SK-N-SH treated with all-trans-retinoic acid at 6 μM for 48 hours (cell line): ENCODE data around the gene ZNF148.

Experiments
- OSR1 ChIP-seq: fragments of 250-450 bp; sonication (Bioruptor Pico); IDR thresholded peaks from 2 replicates; pipeline ENCODE4 v1.8.0; 2022; ENCODE audit warnings: moderate library complexity, mild to moderate bottlenecking, inconsistent platforms
- POU6F1 ChIP-seq: fragments of 250-450 bp; sonication (Bioruptor Pico); IDR thresholded peaks from 2 replicates; pipeline ENCODE4 v1.8.0; 2021; ENCODE audit warnings: low read depth, mild to moderate bottlenecking, moderate library complexity, borderline replicate concordance
- PPARA ChIP-seq: fragments of 250-450 bp; sonication (Bioruptor Pico); IDR thresholded peaks from 2 replicates; pipeline ENCODE4 v1.5.0; 2020; ENCODE audit warnings: mild to moderate bottlenecking, borderline replicate concordance
- ZFP30 ChIP-seq: fragments of 450-650 bp; formaldehyde crosslinking; IDR thresholded peaks from 2 replicates; pipeline ENCODE4 v1.5.0; 2022; ENCODE audit warnings: mild to moderate bottlenecking, moderate library complexity
- ZNF70 ChIP-seq: fragments of 450-650 bp; formaldehyde crosslinking; IDR thresholded peaks from 2 replicates; pipeline ENCODE4 v1.5.0; 2020; ENCODE audit warnings: mild to moderate bottlenecking, moderate library complexity
- TF ChIP-seq, protein P1 (sequence below): fragments of 250-450 bp; sonication (Bioruptor Pico); IDR thresholded peaks from 2 replicates; pipeline ENCODE4 v1.8.0; 2020; ENCODE audit warnings: mild to moderate bottlenecking, moderate library complexity, borderline replicate concordance

DNA sequence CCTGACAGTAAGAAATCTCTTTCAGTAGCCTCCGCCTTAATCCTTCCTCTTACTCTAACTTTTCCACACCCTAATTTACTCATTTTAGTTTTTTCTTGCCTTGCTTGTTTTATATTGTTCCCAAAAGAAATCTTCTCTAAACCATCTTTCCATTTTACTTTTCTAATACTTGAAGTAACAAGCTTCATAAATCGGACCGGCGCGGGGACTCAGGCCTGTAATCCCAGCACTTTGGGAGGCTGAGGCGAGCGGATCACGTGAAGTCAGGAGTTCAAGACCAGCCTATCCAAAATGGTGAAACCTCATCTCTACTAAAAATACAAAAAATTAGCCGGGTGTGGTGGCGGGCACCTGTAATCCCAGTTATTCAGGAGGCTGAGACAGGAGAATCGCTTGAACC is 17.3 kb downstream of the ZNF148 start:
- no peak for TF ChIP-seq PPARA (CRISPR knock-in tag)
- no peak for TF ChIP-seq OSR1 (CRISPR knock-in tag)
- no peak for TF ChIP-seq ZFP30
- no peak for TF ChIP-seq POU6F1 (CRISPR knock-in tag)
- TF ChIP-seq, protein P1, sequence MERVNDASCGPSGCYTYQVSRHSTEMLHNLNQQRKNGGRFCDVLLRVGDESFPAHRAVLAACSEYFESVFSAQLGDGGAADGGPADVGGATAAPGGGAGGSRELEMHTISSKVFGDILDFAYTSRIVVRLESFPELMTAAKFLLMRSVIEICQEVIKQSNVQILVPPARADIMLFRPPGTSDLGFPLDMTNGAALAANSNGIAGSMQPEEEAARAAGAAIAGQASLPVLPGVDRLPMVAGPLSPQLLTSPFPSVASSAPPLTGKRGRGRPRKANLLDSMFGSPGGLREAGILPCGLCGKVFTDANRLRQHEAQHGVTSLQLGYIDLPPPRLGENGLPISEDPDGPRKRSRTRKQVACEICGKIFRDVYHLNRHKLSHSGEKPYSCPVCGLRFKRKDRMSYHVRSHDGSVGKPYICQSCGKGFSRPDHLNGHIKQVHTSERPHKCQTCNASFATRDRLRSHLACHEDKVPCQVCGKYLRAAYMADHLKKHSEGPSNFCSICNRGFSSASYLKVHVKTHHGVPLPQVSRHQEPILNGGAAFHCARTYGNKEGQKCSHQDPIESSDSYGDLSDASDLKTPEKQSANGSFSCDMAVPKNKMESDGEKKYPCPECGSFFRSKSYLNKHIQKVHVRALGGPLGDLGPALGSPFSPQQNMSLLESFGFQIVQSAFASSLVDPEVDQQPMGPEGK (CRISPR knock-in tag), result no peak
- no peak for TF ChIP-seq ZNF70 (CRISPR knock-in tag)
